Activated T-helper 1 cell treated with anti-CD3 and anti-CD28 coated beads, Interleukin-12 subunit alpha, Interleukin-12 subunit beta, Interleukin-2, Interleukin-4 antibody, amounts not matched to agents 30 ng/mL and 10 ng/mL and 1 ng/mL, durations not matched to agents 14 hours and 24 hours and 36 hours (primary cell): ENCODE measurements around the gene PGAM5. TPM values are rescaled to one million over a fixed set of nuclear protein-coding genes. Genes with fewer than 3 reads are reported as not detected.
"Not testable (repeated sequence)": the region's sequence is repeated elsewhere in the genome, so short reads cannot be mapped to it uniquely, and the experiment has no call there.

ENCODE experiments used
- DNase-seq: peaks from one replicate; pipeline ENCODE4 v3.0.0; 2021; ENCODE audit warnings: low spot score
- H3K27ac Mint-ChIP-seq: one replicate; pipeline ENCODE4 v1.8.0; 2021; ENCODE audit warnings: mild to moderate bottlenecking, mixed read lengths
- H3K27me3 Mint-ChIP-seq: one replicate; pipeline ENCODE4 v1.8.0; 2022; ENCODE audit warnings: mild to moderate bottlenecking, moderate library complexity, mixed read lengths; ENCODE audit not compliant: insufficient read depth
- H3K36me3 Mint-ChIP-seq: one replicate; pipeline ENCODE4 v1.8.0; 2021; ENCODE audit warnings: low read depth, mixed read lengths
- H3K4me1 Mint-ChIP-seq: one replicate; pipeline ENCODE4 v1.8.0; 2021; ENCODE audit warnings: low read depth, mixed read lengths
- H3K4me3 Mint-ChIP-seq: one replicate; pipeline ENCODE4 v1.8.0; 2021; ENCODE audit warnings: mild to moderate bottlenecking, moderate library complexity, mixed read lengths
- H3K9me3 Mint-ChIP-seq: one replicate; pipeline ENCODE4 v1.8.0; 2021; ENCODE audit warnings: mixed read lengths
- intact Hi-C: fragments of 100-400 bp; cut with micrococcal nuclease; formaldehyde crosslinking; loops from one replicate; pipeline ENCODE4 v1.15.1; 2024
- total RNA-seq: library from RNA; stranded (reverse); gene quantifications from 2 replicates; pipeline ENCODE4 v1.2.3, GENCODE V29; 2022

PGAM5 gene
- total RNA-seq, 1 donor from 2014 or later, result 111 TPM

GRCh38 chr12:132673288-132674179, 37.1 kb upstream of the PGAM5 start:
- intact Hi-C loops, result no loop called here
- peaks cover 5% of the 10 kb centered on the region for H3K4me1 Mint-ChIP-seq
- no peak overlapping the region for H3K27ac Mint-ChIP-seq
- H3K36me3 Mint-ChIP-seq, result peaks cover 46% of the 10 kb centered on the region
- no peaks in the 10 kb centered on the region for H3K9me3 Mint-ChIP-seq
- no peak for DNase-seq
- H3K4me3 Mint-ChIP-seq, result no peak overlapping the region
- H3K27me3 Mint-ChIP-seq, result no peaks in the 10 kb centered on the region

DNA sequence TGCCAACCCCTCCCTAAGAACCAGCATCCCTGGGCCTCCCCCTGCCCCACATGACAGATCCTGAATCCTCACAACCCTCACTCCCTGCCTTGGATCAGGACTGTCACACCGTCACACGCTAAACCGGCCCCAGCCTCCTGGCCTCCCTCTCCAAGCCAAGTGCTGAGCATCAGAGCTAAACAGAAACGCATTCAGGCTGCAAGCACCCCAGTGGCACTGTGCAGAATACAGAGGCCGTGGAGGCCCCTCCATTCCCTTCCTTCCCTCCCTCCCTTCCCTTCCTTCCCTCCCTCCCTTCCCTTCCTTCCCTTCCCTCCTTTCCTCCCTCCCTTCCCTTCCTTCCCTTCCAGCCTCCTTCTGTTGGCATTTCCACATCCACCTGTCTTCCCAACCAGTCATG, 36.1 kb upstream of the PGAM5 start:
- Mint-ChIP-seq H3K27ac (no peak overlapping the region), H3K4me3 (no peak overlapping the region), H3K4me1 (peaks cover 5% of the 10 kb centered on the region), H3K27me3 (no peaks in the 10 kb centered on the region), H3K36me3 (peaks cover 44% of the 10 kb centered on the region), H3K9me3 (no peaks in the 10 kb centered on the region)
- intact Hi-C loops, result no loop called here
- DNase-seq, result no peak

DNA sequence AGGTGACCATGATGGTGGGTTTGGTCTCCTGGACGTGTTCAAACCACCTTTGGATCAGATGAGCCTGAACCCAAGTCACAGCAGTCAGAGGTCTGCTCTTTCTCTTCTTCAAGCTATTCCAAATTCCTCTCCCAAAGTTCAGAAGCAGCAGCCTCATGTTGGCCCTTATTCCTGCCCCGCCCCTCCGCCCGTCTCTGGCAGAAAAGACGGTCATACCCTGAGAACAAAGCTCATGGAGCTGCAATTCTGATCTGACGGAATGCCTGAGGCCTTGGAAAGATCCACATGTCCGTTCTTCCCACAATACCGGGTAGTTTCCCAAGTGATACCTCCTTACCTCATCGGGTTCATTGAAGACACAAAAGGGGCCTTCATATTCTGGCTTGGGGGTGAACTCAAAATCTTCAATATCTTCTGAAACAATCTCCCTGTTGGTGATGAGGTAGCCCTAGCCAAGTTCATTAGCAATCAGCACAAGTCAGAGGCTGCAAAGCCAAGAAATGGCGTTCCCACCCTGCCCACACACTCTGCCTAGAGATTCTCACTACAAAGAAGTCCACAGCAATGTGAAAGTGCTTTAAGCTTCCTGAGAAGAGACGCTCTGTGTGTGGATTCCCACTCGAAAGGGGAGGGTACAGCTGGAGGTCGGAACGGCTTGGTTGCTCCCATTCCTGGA, 34.7 kb upstream of the PGAM5 start:
- Mint-ChIP-seq H3K27ac (no peak overlapping the region), H3K36me3 (peaks cover 50% of the 10 kb centered on the region), H3K27me3 (no peaks in the 10 kb centered on the region), H3K4me1 (peaks cover 5% of the 10 kb centered on the region), H3K9me3 (no peaks in the 10 kb centered on the region), H3K4me3 (no peak overlapping the region)
- no peak for DNase-seq
- intact Hi-C loops, result no loop called here

DNA sequence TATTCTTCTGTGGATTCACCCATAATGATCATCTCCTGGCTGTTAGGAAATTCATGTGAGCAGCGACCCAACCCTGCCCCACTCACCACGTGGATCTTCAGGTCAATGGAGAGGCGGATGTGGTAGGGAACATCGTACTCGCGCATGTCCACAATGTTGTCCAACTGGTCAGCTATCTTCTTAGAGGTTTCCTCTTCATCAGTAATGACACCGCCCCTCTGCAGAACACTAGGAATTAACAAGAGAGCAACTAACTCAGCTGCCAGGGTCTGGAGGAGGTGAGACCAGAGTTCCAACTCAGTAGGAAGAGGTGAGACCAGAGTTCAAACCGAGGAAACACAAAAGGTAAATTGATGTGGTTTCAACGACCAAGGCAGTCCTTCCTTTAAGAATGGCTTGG, 33.1 kb upstream of the PGAM5 start:
- DNase-seq, result no peak
- Mint-ChIP-seq H3K9me3 (no peaks in the 10 kb centered on the region), H3K27me3 (no peaks in the 10 kb centered on the region), H3K4me3 (no peak overlapping the region), H3K4me1 (no peaks in the 10 kb centered on the region), H3K27ac (no peak overlapping the region), H3K36me3 (peaks cover 44% of the 10 kb centered on the region)
- intact Hi-C loops, result no loop called here

GRCh38 chr12:132685400-132685799, 25.2 kb upstream of the PGAM5 start:
- peaks cover 26% of the 10 kb centered on the region for H3K4me1 Mint-ChIP-seq
- peak overlapping the region; percentile 52 for H3K27ac Mint-ChIP-seq
- no peaks in the 10 kb centered on the region for H3K27me3 Mint-ChIP-seq
- intact Hi-C loops, result loop anchor here (5.0 to 10.0 kb wide), 2 partner anchors 541 to 733 kb away; partner anchors contain the start of genes DDX51 and NOC4L
- H3K4me3 Mint-ChIP-seq, result peak overlapping the region; percentile 82
- peaks cover 13% of the 10 kb centered on the region for H3K36me3 Mint-ChIP-seq
- H3K9me3 Mint-ChIP-seq, result no peaks in the 10 kb centered on the region
- DNase-seq, result no peak

DNA sequence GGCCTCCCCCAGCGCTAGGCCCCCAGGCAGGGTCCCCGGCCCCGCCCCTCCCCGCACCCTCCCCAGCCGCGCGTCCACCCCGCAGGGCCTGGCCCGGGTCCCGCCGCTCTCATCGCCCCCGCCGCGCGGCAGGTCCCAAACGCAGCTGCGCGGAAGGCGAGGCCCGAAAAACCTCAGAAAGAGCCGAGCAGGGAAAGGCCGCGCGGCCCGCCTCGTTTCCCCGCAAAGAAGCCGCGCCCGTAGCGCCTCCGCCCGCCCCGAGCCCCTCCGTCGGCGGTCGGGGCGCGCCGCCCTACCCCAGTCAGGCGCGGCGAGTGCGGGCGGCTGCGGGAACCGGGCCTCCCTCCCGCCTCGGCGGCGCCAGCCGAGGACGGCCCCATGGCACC, 23.8 kb upstream of the PGAM5 start:
- peaks cover 8% of the 10 kb centered on the region for H3K36me3 Mint-ChIP-seq
- H3K4me1 Mint-ChIP-seq, result peaks cover 26% of the 10 kb centered on the region
- peak overlapping the region; percentile 84 for H3K4me3 Mint-ChIP-seq
- H3K27me3 Mint-ChIP-seq, result no peaks in the 10 kb centered on the region
- no peak overlapping the region for H3K27ac Mint-ChIP-seq
- DNase-seq, result no peak
- no peaks in the 10 kb centered on the region for H3K9me3 Mint-ChIP-seq
- intact Hi-C loops, result loop anchor here (1.0 to 10.0 kb wide), 8 partner anchors 23 to 735 kb away; partner anchors contain the start of genes ANKLE2, DDX51, GOLGA3 and NOC4L

DNA sequence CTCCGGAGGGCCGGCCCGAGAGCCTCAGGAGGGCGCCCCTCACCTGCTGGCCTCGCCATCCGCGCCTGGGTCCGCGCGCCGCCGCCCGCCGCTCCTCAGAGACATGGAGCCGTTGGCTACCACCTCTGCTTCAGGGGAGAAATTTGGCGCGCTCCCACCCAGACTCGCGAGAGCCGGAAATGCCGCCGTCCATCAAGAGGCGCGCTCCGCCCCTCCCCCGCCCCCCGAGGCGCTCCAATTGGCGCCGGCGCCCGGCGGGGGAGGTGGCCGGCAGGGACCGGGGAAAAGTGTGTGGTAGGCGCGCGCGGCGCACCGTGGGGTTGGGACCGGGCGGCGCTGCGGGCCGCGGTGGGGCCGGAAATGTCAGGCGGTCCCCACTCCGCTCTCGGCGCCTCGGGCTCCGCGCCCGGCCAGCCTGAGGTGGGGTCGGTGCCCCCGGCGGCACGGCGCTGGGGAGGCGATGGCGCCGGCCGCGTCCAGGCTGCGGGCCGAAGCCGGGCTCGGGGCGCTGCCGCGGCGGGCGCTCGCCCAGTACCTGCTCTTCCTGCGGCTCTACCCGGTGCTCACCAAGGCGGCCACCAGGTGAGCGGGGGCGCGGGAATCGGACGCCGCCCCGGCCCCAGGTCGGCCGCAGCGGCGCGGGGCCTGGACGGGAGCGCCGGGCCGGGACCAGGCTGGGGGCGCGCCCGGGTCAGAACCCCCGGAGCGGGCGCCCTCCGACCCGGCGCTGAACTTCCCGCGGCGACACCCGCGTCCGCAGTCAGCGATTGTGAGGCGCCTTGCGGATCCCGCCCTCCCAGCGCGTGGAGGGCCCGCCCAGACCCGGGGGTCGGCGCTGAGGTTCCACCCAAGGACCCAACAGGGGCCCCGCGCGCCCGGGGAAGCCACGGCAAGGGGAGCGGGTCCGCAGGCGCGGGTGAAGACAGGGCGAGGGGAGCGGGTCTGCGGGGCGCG, 23.2 kb upstream of the PGAM5 start, which contains the start of the genes POLE and PXMP2:
TSS of gene POLE (minus strand) at position 132 of the 954 bp plus-strand sequence. CDS start at position 105, 27 bp downstream.
TSS of gene PXMP2 (plus strand) at position 377 of the 954 bp plus-strand sequence. CDS start at position 461, 84 bp downstream.
- Mint-ChIP-seq H3K9me3 (no peaks in the 10 kb centered on the region), H3K27me3 (no peaks in the 10 kb centered on the region), H3K27ac (peak within 1 kb of the TSS; percentile 80), H3K4me1 (peaks cover 26% of the 10 kb centered on the region), H3K4me3 (peak within 1 kb of the TSS; percentile 84), H3K36me3 (peaks cover 8% of the 10 kb centered on the region)
- peak; percentile 91 for DNase-seq
- intact Hi-C loops, result loop anchor here (1.0 to 10.0 kb wide), 8 partner anchors 23 to 735 kb away; partner anchors contain the start of genes ANKLE2, DDX51, GOLGA3 and NOC4L

GRCh38 chr12:132689227-132689626, 21.4 kb upstream of the PGAM5 start:
- DNase-seq, result no peak
- Mint-ChIP-seq H3K9me3 (no peaks in the 10 kb centered on the region), H3K4me1 (peaks cover 19% of the 10 kb centered on the region), H3K4me3 (peak overlapping the region; percentile 84), H3K27ac (no peak overlapping the region), H3K27me3 (no peaks in the 10 kb centered on the region), H3K36me3 (peaks cover 8% of the 10 kb centered on the region)
- intact Hi-C loops, result loop anchor here (5.0 to 10.0 kb wide), 2 partner anchors 544 to 737 kb away; partner anchors contain the start of genes DDX51 and NOC4L

DNA sequence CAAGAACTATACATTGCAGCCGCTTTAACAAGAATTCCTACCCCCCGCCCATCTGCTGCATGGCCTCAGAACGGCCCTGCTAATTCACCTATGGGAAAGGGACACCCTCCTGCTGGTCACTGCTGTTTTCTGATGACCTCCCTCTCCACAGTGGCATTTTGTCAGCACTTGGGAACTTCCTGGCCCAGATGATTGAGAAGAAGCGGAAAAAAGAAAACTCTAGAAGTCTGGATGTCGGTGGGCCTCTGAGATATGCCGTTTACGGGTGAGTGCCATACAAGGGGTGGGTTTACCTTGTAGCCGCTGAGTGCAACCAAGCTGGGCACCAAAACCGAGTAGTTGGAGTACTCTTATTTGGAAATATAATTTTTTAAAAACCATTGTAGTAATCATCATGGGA, 20.5 kb upstream of the PGAM5 start:
- no peak for DNase-seq
- H3K4me1 Mint-ChIP-seq, result peaks cover 17% of the 10 kb centered on the region
- no peaks in the 10 kb centered on the region for H3K9me3 Mint-ChIP-seq
- H3K4me3 Mint-ChIP-seq, result peak overlapping the region; percentile 84
- no peaks in the 10 kb centered on the region for H3K27me3 Mint-ChIP-seq
- intact Hi-C loops, result no loop called here
- H3K27ac Mint-ChIP-seq, result no peak overlapping the region
- peaks cover 7% of the 10 kb centered on the region for H3K36me3 Mint-ChIP-seq

DNA sequence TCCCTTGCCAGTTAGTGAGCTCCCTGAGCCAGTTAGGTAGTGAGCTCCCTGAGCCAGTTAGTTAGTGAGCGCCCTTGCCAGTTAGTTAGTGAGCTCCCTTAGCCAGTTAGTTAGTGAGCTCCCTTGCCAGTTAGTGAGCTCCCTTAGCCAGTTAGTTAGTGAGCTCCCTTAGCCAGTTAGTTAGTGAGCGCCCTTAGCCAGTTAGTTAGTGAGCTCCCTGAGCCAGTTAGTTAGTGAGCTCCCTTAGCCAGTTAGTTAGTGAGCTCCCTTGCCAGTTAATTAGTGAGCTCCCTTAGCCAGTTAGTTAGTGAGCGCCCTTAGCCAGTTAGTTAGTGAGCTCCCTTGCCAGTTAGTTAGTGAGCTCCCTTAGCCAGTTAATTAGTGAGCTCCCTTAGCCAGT, 18.6 kb upstream of the PGAM5 start:
- DNase-seq, H3K9me3 Mint-ChIP-seq, intact Hi-C loops, H3K27me3 Mint-ChIP-seq, H3K4me3 Mint-ChIP-seq, H3K4me1 Mint-ChIP-seq, H3K27ac Mint-ChIP-seq: not testable (repeated sequence)
- peaks cover 11% of the 10 kb centered on the region for H3K36me3 Mint-ChIP-seq

GRCh38 chr12:132694888-132695287, 15.8 kb upstream of the PGAM5 start:
- H3K36me3 Mint-ChIP-seq, result peaks cover 21% of the 10 kb centered on the region
- intact Hi-C loops, H3K9me3 Mint-ChIP-seq, DNase-seq, H3K27ac Mint-ChIP-seq, H3K4me1 Mint-ChIP-seq, H3K27me3 Mint-ChIP-seq, H3K4me3 Mint-ChIP-seq: not testable (repeated sequence)

DNA sequence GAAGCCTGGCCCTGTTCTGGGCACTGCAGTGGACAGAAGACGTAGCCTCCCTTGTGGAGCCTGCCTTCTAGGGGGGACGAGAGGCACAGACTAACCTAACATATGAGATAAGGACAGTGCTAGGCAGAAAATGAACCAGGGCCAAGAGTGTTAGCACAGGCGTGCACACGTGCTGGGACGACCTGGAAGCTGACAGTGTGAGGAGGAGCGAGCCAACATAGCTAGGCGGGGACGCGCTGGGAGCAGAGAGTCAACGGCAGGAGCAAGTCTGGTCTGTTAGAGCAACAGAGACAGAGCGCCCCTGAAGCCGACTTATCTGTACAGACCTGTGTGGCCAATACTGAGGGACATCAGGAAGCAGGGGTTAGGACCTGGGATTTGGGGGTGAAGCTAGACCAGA, 15.2 kb upstream of the PGAM5 start:
- no peaks in the 10 kb centered on the region for H3K9me3 Mint-ChIP-seq

More for the DNA sequence above, 15.2 kb upstream of the PGAM5 start:
- H3K27ac Mint-ChIP-seq, result no peak overlapping the region
- peaks cover 21% of the 10 kb centered on the region for H3K36me3 Mint-ChIP-seq
- H3K27me3 Mint-ChIP-seq, result no peaks in the 10 kb centered on the region
- intact Hi-C loops, result no loop called here
- no peak for DNase-seq
- no peaks in the 10 kb centered on the region for H3K4me1 Mint-ChIP-seq
- no peak overlapping the region for H3K4me3 Mint-ChIP-seq
